SKM-1 treated with dmso at 0.1 percent for 144 hours (cell line): ENCODE results near the gene UGGT2.
"Not testable (repeated sequence)": the region's sequence is repeated elsewhere in the genome, so short reads cannot be mapped to it uniquely, and the experiment has no call there.

Source experiments
- DNase-seq: peaks from one replicate; lab custom pipeline; 2025; ENCODE audit not compliant: unreplicated experiment; lab: John Stamatoyannopoulos, UW

UGGT2 gene

GRCh38 chr13:96053003-96053703 lies at the start of gene UGGT2:
Gene UGGT2, minus strand, starts transcription at chr13:96053401. Its CDS starts 89 bp downstream, at chr13:96053312.
- peak; percentile 82 for DNase-seq

GRCh38 chr13:96100457-96101220 lies 47.4 kb upstream of the UGGT2 start:
- no peak for DNase-seq

- no peak for DNase-seq
Observed at GRCh38 chr13:96093296-96094006, 40.2 kb upstream of the UGGT2 start.

GRCh38 chr13:96091164-96092117 lies 38.2 kb upstream of the UGGT2 start:
- DNase-seq = no peak

GRCh38 chr13:96090240-96091101 lies 37.3 kb upstream of the UGGT2 start:
- no peak for DNase-seq

- DNase-seq = no peak
Observed at GRCh38 chr13:96089749-96090239, 36.6 kb upstream of the UGGT2 start, which contains the start of gene HS6ST3. Gene HS6ST3, plus strand, starts transcription at chr13:96090107.

- DNase-seq = no peak
Observed at GRCh38 chr13:96089139-96089538, 35.9 kb upstream of the UGGT2 start.

- no peak for DNase-seq
Observed at GRCh38 chr13:96086736-96087135, 33.5 kb upstream of the UGGT2 start.

GRCh38 chr13:96082640-96083039 lies 29.4 kb upstream of the UGGT2 start:
- DNase-seq = no peak

GRCh38 chr13:96081888-96082287 lies 28.7 kb upstream of the UGGT2 start:
- DNase-seq = no peak

GRCh38 chr13:96080676-96081075 lies 27.5 kb upstream of the UGGT2 start:
- DNase-seq = no peak

GRCh38 chr13:96075953-96076543 lies 22.8 kb upstream of the UGGT2 start:
- DNase-seq = peak; percentile 11

GRCh38 chr13:96072392-96072791 lies 19.2 kb upstream of the UGGT2 start:
- DNase-seq = no peak

- no peak for DNase-seq
Observed at GRCh38 chr13:96071504-96071903, 18.3 kb upstream of the UGGT2 start.

GRCh38 chr13:96068729-96069128 lies 15.5 kb upstream of the UGGT2 start:
- DNase-seq = no peak

- DNase-seq = no peak
Observed at GRCh38 chr13:96065849-96066248, 12.6 kb upstream of the UGGT2 start.

GRCh38 chr13:96052656-96053002 lies 572 bp downstream of the UGGT2 start:
- DNase-seq = peak; percentile 67

- DNase-seq = not testable (repeated sequence)
Observed at GRCh38 chr13:96051946-96052345, 1.3 kb downstream of the UGGT2 start.

GRCh38 chr13:96051491-96051890 lies 1.7 kb downstream of the UGGT2 start:
- DNase-seq = not testable (repeated sequence)
